GM21737 (cell line): ENCODE data around the gene ABCA4.

ENCODE experiments used
- ATAC-seq: cut with Tn5 transposase; IDR thresholded peaks from one replicate; pipeline ENCODE4 v1.9.1; 2021; ENCODE audit warnings: mild to moderate bottlenecking, moderate library complexity; ENCODE audit not compliant: unreplicated experiment

ABCA4 gene

GRCh38 chr1:93988634-93989350 lies 132.2 kb downstream of the ABCA4 start:
- ATAC-seq, result no peak

DNA sequence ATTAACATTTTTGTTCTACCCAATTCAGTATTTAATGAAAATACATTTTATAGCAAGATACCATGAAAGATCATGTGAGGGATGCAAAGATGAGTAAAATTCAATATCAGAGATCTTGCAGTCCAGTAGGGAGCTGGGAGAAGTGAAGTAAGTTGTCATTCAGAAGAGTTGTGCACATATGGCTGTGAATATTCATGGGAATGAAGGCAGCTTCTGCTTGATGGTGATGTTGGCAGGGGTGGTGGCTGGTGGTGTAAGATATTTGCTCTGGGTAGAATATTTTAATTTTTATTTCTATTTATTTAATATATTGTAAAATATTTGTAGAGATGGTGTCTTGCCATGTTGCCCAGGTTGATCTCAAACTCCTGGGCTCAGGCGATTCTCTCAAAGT lies 139.7 kb downstream of the ABCA4 start:
- no peak for ATAC-seq

- no peak for ATAC-seq
Observed at GRCh38 chr1:93980320-93981273, 140.4 kb downstream of the ABCA4 start.

- ATAC-seq, result no peak
Observed at GRCh38 chr1:93979718-93980319, 141.1 kb downstream of the ABCA4 start.

DNA sequence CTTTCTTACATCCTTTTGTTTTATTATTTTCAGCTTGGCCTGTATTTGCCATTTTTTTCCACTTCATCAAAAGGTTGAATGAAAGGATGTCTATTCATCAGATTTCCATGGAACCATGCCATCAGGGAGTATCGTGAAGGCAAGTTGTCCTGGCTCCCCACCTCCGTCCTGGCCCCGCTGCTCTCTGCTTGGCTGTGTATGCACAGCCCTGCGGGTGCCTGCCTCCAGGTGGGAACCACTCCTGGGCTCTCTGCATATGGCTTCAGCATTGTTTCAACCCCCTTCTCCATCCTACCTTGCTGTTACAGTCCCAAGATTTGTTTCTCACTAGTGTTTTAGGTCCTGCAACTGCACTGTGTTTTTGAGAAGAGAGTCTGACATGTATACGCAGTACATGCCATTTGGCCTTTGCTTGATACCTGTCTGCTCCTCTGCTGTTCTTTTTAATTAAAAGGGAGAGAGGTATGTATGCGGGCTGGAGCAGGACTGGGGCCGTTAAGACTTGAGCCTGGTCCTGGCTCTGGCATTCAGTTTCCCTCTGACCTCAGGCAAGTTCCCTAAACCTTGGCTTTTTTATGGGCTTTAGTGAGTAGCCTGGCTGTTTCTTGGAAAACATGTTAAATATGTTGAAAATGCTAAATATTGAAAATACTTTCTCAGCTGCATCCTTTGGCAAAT lies 141.8 kb downstream of the ABCA4 start:
- ATAC-seq, result no peak

- no peak for ATAC-seq
Observed at GRCh38 chr1:93977598-93977945, 143.4 kb downstream of the ABCA4 start.

DNA sequence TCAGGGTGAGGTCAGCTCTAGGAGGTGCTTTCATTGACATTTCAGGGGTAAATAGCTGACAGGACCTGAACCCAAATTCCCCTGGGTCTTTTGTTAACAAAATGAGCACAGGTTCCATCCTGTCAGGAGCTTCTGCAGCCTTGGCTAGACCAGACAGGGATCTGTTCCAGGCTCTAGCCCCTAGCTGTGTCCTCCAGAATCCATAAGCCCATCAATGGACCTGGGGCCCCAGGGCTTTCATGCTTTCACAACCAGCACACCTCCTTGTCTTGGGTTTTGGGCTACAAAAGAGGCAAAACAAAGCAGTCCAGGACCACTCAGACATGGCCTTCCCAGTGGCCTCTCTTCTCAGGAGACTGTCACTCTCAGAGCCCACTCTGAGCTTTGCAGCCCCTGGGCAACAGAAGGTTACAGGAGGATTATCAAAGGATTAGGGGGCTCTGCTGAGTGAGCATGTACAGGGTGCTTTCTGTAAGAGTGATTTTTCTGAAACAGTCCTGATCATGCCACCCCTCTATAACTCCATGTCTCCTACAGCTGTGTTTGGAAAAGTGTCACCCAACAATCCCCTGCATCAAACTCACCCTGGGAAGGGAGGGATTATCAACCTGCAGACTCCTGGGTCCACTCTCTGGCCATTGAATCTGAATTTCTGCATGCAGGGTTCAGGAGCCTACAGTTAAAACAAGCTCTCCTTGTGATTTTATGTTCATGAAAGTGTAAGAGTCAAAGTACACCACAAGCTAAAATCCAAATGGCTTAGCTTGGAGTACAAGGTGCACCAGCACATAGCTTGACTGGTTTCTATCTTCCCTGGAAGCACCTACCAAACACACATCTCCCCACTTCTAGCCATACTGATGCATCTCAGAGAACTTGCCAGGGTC lies 144.0 kb downstream of the ABCA4 start:
- ATAC-seq, result no peak

DNA sequence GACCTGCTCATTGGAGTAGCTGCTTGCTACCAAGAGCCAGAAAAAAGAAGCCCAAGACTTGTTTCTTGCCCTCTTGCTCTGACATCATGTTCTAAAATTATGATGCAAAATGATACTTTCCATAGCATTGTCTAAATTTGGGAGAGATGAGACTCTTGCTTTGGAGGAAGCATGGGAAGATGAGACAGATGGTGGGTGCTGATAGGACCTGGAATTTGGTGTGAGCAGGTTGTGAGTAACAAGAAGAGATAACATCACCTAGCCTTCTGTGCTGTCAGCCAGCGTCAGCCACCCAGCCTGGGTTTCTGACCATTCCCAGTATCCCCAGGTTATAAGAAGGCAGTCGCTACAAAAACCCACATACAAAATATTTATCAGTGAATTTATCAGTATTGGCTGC lies 144.7 kb downstream of the ABCA4 start:
- ATAC-seq, result no peak

DNA sequence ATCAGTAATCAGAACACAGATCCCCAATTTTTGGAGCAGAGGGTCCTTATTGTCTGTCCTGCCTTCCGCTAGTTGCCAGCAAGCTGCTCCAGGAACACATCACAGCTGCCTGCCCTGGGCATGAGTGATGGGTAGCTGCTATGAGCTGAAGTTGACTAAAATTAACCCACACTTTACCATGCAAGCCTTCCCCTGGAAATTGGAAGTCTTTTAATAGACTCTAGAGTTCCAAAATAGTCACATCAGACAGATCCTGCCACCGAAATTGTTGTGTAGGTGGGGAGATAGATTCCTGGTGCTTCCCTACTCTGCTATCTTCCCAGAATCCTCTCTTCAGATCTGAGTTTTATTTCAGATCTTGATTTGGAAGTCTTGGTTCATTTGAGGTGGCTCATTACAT lies 148.6 kb downstream of the ABCA4 start:
- ATAC-seq, result no peak

GRCh38 chr1:93969887-93970286 lies 151.1 kb downstream of the ABCA4 start:
- no peak for ATAC-seq

DNA sequence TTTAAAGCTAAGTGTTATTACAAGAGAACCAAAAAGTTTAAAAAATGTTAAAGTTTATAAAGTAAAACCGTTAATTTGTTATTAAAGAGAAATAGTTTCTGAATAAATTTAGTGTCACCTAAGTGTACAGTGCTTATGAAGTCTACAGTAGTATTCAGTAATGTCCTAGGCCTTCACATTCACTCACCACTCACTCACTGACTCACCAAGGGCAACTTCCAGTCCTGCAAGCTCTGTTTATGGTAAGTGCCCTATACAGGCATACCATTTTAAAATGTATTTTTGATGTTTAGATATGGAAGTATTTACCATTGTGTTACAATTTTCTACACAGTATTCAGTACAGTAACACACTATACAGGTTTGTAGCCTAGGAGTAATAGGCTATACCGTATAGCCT lies 151.6 kb downstream of the ABCA4 start:
- ATAC-seq, result no peak

GRCh38 chr1:93967306-93967705 lies 153.6 kb downstream of the ABCA4 start:
- ATAC-seq, result no peak

- no peak for ATAC-seq
Observed at GRCh38 chr1:93965888-93966287, 155.1 kb downstream of the ABCA4 start.

GRCh38 chr1:93965256-93965655 lies 155.7 kb downstream of the ABCA4 start:
- no peak for ATAC-seq

GRCh38 chr1:93964777-93965200 lies 156.2 kb downstream of the ABCA4 start:
- ATAC-seq, result no peak

- no peak for ATAC-seq
Observed at GRCh38 chr1:93964096-93964776, 156.7 kb downstream of the ABCA4 start.

DNA sequence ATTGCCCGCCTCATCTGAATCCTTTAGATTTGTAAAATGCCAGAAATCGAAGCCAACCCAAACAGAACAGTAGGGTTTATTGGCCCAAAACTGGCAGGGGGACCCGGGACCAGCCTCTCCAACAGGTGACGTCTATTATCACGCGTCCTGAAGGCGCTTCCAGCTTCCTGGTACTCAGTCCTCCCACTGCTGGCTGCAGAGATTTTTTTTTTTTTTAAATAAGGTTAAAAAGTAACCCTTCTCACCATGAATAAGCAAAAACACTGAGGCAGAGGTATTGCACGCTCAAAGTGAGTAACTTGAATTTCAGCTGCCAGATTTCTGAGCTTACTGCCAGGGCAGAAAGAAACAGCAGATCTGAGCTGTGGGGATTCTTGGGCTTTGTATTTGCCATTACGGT lies 157.4 kb downstream of the ABCA4 start:
- no peak for ATAC-seq

GRCh38 chr1:93961906-93962305 lies 159.0 kb downstream of the ABCA4 start:
- no peak for ATAC-seq

- ATAC-seq, result no peak
Observed at GRCh38 chr1:93961443-93961842, 159.5 kb downstream of the ABCA4 start.
